ENCODE measurements around the gene CHCHD3. TPM values are rescaled to one million over a fixed set of nuclear protein-coding genes. Genes with fewer than 3 reads are reported as not detected.

CHCHD3 gene
- total and polyA plus RNA-seq, 2 donors (not counting 1 experiment from before 2014, with no cell fraction given) = 80.8 to 94.0 TPM

GRCh38 chr7:133110312-133110711, 28.4 kb upstream of the CHCHD3 start:
- no peak overlapping the region for H2AFZ ChIP-seq (ENCODE audit: low read length)
- no peaks in the 10 kb centered on the region for H4K20me1 ChIP-seq (ENCODE audit: control insufficient read depth, extremely low read depth, insufficient read depth, low read length)
- TF ChIP-seq EZH2 (IDR thresholded peaks at IDR 0.05; ENCODE audit: low read length, missing control alignments) = no peak
- no peak for TF ChIP-seq CTCF (conservative IDR thresholded peaks at IDR 0.05 in 1 of 2, IDR thresholded peaks at IDR 0.05 in 1 of 2; ENCODE audit: low read depth in 1 of 2, low read length in 2 of 2)
- DNase-seq (ENCODE audit: low read depth in 2 of 2) = no peak
- H3K27me3 ChIP-seq (ENCODE audit: control insufficient read depth, insufficient read depth, low read length) = peaks cover 3% of the 10 kb centered on the region
- H3K4me3 ChIP-seq (replicated peaks in 1 of 4; ENCODE audit: control extremely low read depth in 1 of 4, insufficient read depth in 1 of 4, low read depth in 3 of 4, low read length in 4 of 4) = no peak overlapping the region
- H3K9me3 ChIP-seq (ENCODE audit: control insufficient read depth, insufficient read depth, low read depth, low read length) = no peaks in the 10 kb centered on the region
- no peaks in the 10 kb centered on the region for H3K4me1 ChIP-seq (ENCODE audit: control insufficient read depth, extremely low read depth, insufficient read depth, low read length)
- no peaks in the 10 kb centered on the region for H3K36me3 ChIP-seq (ENCODE audit: control insufficient read depth, insufficient read depth, low read length)
- no peak overlapping the region for H3K9ac ChIP-seq (ENCODE audit: insufficient read depth, low read length)
- H3K79me2 ChIP-seq (ENCODE audit: control insufficient read depth, insufficient read depth, low read length) = no peaks in the 10 kb centered on the region
- no peak overlapping the region for H3K4me2 ChIP-seq (ENCODE audit: extremely low read depth, insufficient read depth, low read length)
- no peak overlapping the region for H3K27ac ChIP-seq (ENCODE audit: insufficient read depth, low read length)

- Histone ChIP-seq H2AFZ (ENCODE audit: low read length) (no peak overlapping the region), H3K27ac (ENCODE audit: insufficient read depth, low read length) (no peak overlapping the region)
- peak in 1 of 2 donors; percentile 11 for DNase-seq (ENCODE audit: low read depth in 2 of 2)
These were observed 27.9 kb upstream of the CHCHD3 start for GRCh38 chr7:133109816-133110215.

GRCh38 chr7:133108023-133108422, 26.1 kb upstream of the CHCHD3 start:
- no peaks in the 10 kb centered on the region for H3K79me2 ChIP-seq (ENCODE audit: control insufficient read depth, insufficient read depth, low read length)
- no peak overlapping the region for H3K4me2 ChIP-seq (ENCODE audit: extremely low read depth, insufficient read depth, low read length)
- no peaks in the 10 kb centered on the region for H4K20me1 ChIP-seq (ENCODE audit: control insufficient read depth, extremely low read depth, insufficient read depth, low read length)
- no peaks in the 10 kb centered on the region for H3K36me3 ChIP-seq (ENCODE audit: control insufficient read depth, insufficient read depth, low read length)
- H3K27ac ChIP-seq (ENCODE audit: insufficient read depth, low read length) = no peak overlapping the region
- no peak overlapping the region for H2AFZ ChIP-seq (ENCODE audit: low read length)
- peaks cover 2% of the 10 kb centered on the region for H3K27me3 ChIP-seq (ENCODE audit: control insufficient read depth, insufficient read depth, low read length)
- TF ChIP-seq CTCF (conservative IDR thresholded peaks at IDR 0.05 in 1 of 2, IDR thresholded peaks at IDR 0.05 in 1 of 2; ENCODE audit: low read depth in 1 of 2, low read length in 2 of 2) = no peak
- TF ChIP-seq EZH2 (IDR thresholded peaks at IDR 0.05; ENCODE audit: low read length, missing control alignments) = no peak
- H3K9ac ChIP-seq (ENCODE audit: insufficient read depth, low read length) = no peak overlapping the region
- no peaks in the 10 kb centered on the region for H3K4me1 ChIP-seq (ENCODE audit: control insufficient read depth, extremely low read depth, insufficient read depth, low read length)
- no peak overlapping the region for H3K4me3 ChIP-seq (replicated peaks in 1 of 4; ENCODE audit: control extremely low read depth in 1 of 4, insufficient read depth in 1 of 4, low read depth in 3 of 4, low read length in 4 of 4)
- DNase-seq (ENCODE audit: low read depth in 2 of 2) = no peak
- no peaks in the 10 kb centered on the region for H3K9me3 ChIP-seq (ENCODE audit: control insufficient read depth, insufficient read depth, low read depth, low read length)

More at GRCh38 chr7:133109816-133110215, 27.9 kb upstream of the CHCHD3 start:
- H3K36me3 ChIP-seq (ENCODE audit: control insufficient read depth, insufficient read depth, low read length) = no peaks in the 10 kb centered on the region
- H3K4me2 ChIP-seq (ENCODE audit: extremely low read depth, insufficient read depth, low read length) = no peak overlapping the region
- H3K9ac ChIP-seq (ENCODE audit: insufficient read depth, low read length) = no peak overlapping the region
- H3K4me3 ChIP-seq (replicated peaks in 1 of 4; ENCODE audit: control extremely low read depth in 1 of 4, insufficient read depth in 1 of 4, low read depth in 3 of 4, low read length in 4 of 4) = no peak overlapping the region
- H3K79me2 ChIP-seq (ENCODE audit: control insufficient read depth, insufficient read depth, low read length) = no peaks in the 10 kb centered on the region
- H3K4me1 ChIP-seq (ENCODE audit: control insufficient read depth, extremely low read depth, insufficient read depth, low read length) = no peaks in the 10 kb centered on the region
- peaks cover 3% of the 10 kb centered on the region for H3K27me3 ChIP-seq (ENCODE audit: control insufficient read depth, insufficient read depth, low read length)
- TF ChIP-seq CTCF (conservative IDR thresholded peaks at IDR 0.05 in 1 of 2, IDR thresholded peaks at IDR 0.05 in 1 of 2; ENCODE audit: low read depth in 1 of 2, low read length in 2 of 2) (no peak), EZH2 (IDR thresholded peaks at IDR 0.05; ENCODE audit: low read length, missing control alignments) (no peak)
- H4K20me1 ChIP-seq (ENCODE audit: control insufficient read depth, extremely low read depth, insufficient read depth, low read length) = no peaks in the 10 kb centered on the region
- no peaks in the 10 kb centered on the region for H3K9me3 ChIP-seq (ENCODE audit: control insufficient read depth, insufficient read depth, low read depth, low read length)
